Measurements from ENCODE around the gene SPOP. TPM values are rescaled to one million over a fixed set of nuclear protein-coding genes. Genes with fewer than 3 reads are reported as not detected.

The SPOP gene
- total RNA-seq, 1 donor from 2014 or later, result 60.3 TPM

GRCh38 chr17:49688848-49689247 lies 11.0 kb upstream of the SPOP start:
- Mint-ChIP-seq H3K27me3 (ENCODE audit: low read depth) (peaks cover 6% of the 10 kb centered on the region), H3K4me3 (no peak overlapping the region), H3K9me3 (no peaks in the 10 kb centered on the region), H3K4me1 (peaks cover 13% of the 10 kb centered on the region), H3K27ac (ENCODE audit: unreplicated experiment) (peak overlapping the region; percentile 52), H3K36me3 (ENCODE audit: low read depth) (no peaks in the 10 kb centered on the region)
- TF ChIP-seq CTCF (conservative IDR thresholded peaks at IDR 0.05), result no peak
- no peak for DNase-seq (ENCODE audit: low read depth, low spot score)

GRCh38 chr17:49687878-49688491 lies 10.1 kb upstream of the SPOP start:
- no peaks in the 10 kb centered on the region for H3K36me3 Mint-ChIP-seq (ENCODE audit: low read depth)
- H3K27ac Mint-ChIP-seq (ENCODE audit: unreplicated experiment), result peak overlapping the region; percentile 0
- H3K27me3 Mint-ChIP-seq (ENCODE audit: low read depth), result peaks cover 6% of the 10 kb centered on the region
- no peak overlapping the region for H3K4me3 Mint-ChIP-seq
- no peaks in the 10 kb centered on the region for H3K9me3 Mint-ChIP-seq
- peaks cover 13% of the 10 kb centered on the region for H3K4me1 Mint-ChIP-seq
- DNase-seq (ENCODE audit: low read depth, low spot score), result no peak
- TF ChIP-seq CTCF (conservative IDR thresholded peaks at IDR 0.05), result no peak

- H3K4me3 Mint-ChIP-seq, result no peak overlapping the region
Measured at GRCh38 chr17:49681106-49681979, 3.4 kb upstream of the SPOP start.

GRCh38 chr17:49680314-49680713 lies 2.4 kb upstream of the SPOP start:
- no peak overlapping the region for H3K4me3 Mint-ChIP-seq
- H3K36me3 Mint-ChIP-seq (ENCODE audit: low read depth), result peaks cover 3% of the 10 kb centered on the region
- H3K27ac Mint-ChIP-seq (ENCODE audit: unreplicated experiment), result no peak overlapping the region
- peaks cover 23% of the 10 kb centered on the region for H3K27me3 Mint-ChIP-seq (ENCODE audit: low read depth)
- DNase-seq (ENCODE audit: low read depth, low spot score), result no peak
- TF ChIP-seq CTCF (conservative IDR thresholded peaks at IDR 0.05), result no peak
- H3K9me3 Mint-ChIP-seq, result peaks cover 6% of the 10 kb centered on the region
- peaks cover 27% of the 10 kb centered on the region for H3K4me1 Mint-ChIP-seq

More at GRCh38 chr17:49681106-49681979, 3.4 kb upstream of the SPOP start:
- peaks cover 17% of the 10 kb centered on the region for H3K4me1 Mint-ChIP-seq
- H3K9me3 Mint-ChIP-seq, result peaks cover 6% of the 10 kb centered on the region
- no peak for TF ChIP-seq CTCF (conservative IDR thresholded peaks at IDR 0.05)
- peaks cover 23% of the 10 kb centered on the region for H3K27me3 Mint-ChIP-seq (ENCODE audit: low read depth)
- no peak overlapping the region for H3K27ac Mint-ChIP-seq (ENCODE audit: unreplicated experiment)
- H3K36me3 Mint-ChIP-seq (ENCODE audit: low read depth), result peaks cover 3% of the 10 kb centered on the region
- DNase-seq (ENCODE audit: low read depth, low spot score), result no peak

GRCh38 chr17:49677134-49677932 lies 564 bp downstream of the SPOP start:
- H3K4me1 Mint-ChIP-seq, result peaks cover 40% of the 10 kb centered on the region
- peaks cover 5% of the 10 kb centered on the region for H3K36me3 Mint-ChIP-seq (ENCODE audit: low read depth)
- no peak for TF ChIP-seq CTCF (conservative IDR thresholded peaks at IDR 0.05)
- H3K27ac Mint-ChIP-seq (ENCODE audit: unreplicated experiment), result peak overlapping the region; percentile 98
- H3K27me3 Mint-ChIP-seq (ENCODE audit: low read depth), result peaks cover 21% of the 10 kb centered on the region
- H3K4me3 Mint-ChIP-seq, result peak overlapping the region; percentile 97
- H3K9me3 Mint-ChIP-seq, result peaks cover 6% of the 10 kb centered on the region
- DNase-seq (ENCODE audit: low read depth, low spot score), result peak; percentile 98
